H9 (cell line): ENCODE data around the gene DNAJC1. TPM values are rescaled to one million over a fixed set of nuclear protein-coding genes. Genes with fewer than 3 reads are reported as not detected.

Experiments
- DNase-seq: peaks from one replicate; pipeline ENCODE4 v3.0.0-alpha.2; 2017
- H2AFZ ChIP-seq: one replicate; pipeline ENCODE4 v1.6.1; 2013; ENCODE audit warnings: mild to moderate bottlenecking, low read length, control low read depth, moderate library complexity
- H2AK5ac ChIP-seq: 2 replicates; pipeline ENCODE4 v1.6.1; 2013; ENCODE audit warnings: low read length, control low read depth, mixed read lengths; ENCODE audit not compliant: insufficient read length
- H2BK120ac ChIP-seq: one replicate; pipeline ENCODE4 v1.6.1; 2013; ENCODE audit warnings: low read depth, mild to moderate bottlenecking, low read length, control low read depth, inconsistent platforms; ENCODE audit not compliant: poor library complexity, severe bottlenecking
- H2BK12ac ChIP-seq: 2 replicates; pipeline ENCODE4 v1.6.1; 2013; ENCODE audit warnings: low read length, control low read depth, mixed read lengths, low read depth; ENCODE audit not compliant: insufficient read length
- H2BK15ac ChIP-seq: 2 replicates; pipeline ENCODE4 v1.6.1; 2013; ENCODE audit warnings: low read depth, low read length, control low read depth
- H2BK20ac ChIP-seq: one replicate; pipeline ENCODE4 v1.6.1; 2013; ENCODE audit warnings: low read depth, mild to moderate bottlenecking, low read length, control low read depth, inconsistent platforms; ENCODE audit not compliant: poor library complexity, severe bottlenecking
- H2BK5ac ChIP-seq: 2 replicates; pipeline ENCODE4 v1.6.1; 2013; ENCODE audit warnings: low read length, control low read depth, mixed read lengths; ENCODE audit not compliant: insufficient read length
- H3K14ac ChIP-seq: 2 replicates; pipeline ENCODE4 v1.6.1; 2013; ENCODE audit warnings: low read length, control low read depth; ENCODE audit not compliant: insufficient read depth
- H3K18ac ChIP-seq: 2 replicates; pipeline ENCODE4 v1.6.1; 2013; ENCODE audit warnings: low read depth, mild to moderate bottlenecking, mixed read lengths, low read length, control low read depth; ENCODE audit not compliant: insufficient read length
- H3K23ac ChIP-seq: 2 replicates; pipeline ENCODE4 v1.6.1; 2013; ENCODE audit warnings: low read length, control low read depth, mixed read lengths, low read depth; ENCODE audit not compliant: insufficient read length
- H3K23me2 ChIP-seq: 2 replicates; pipeline ENCODE4 v1.6.1; 2013; ENCODE audit warnings: low read depth, mild to moderate bottlenecking, mixed read lengths, low read length, control low read depth; ENCODE audit not compliant: insufficient read length, poor library complexity, severe bottlenecking
- H3K27ac ChIP-seq: 2 replicates; pipeline ENCODE4 v1.5.1; 2013; ENCODE audit warnings: low read length, control low read depth, mixed read lengths, low read depth; ENCODE audit not compliant: insufficient read length
- H3K27me3 ChIP-seq: 2 replicates; pipeline ENCODE4 v1.6.1; 2013; ENCODE audit warnings: low read length, control low read depth, inconsistent platforms; ENCODE audit not compliant: insufficient read depth
- H3K4ac ChIP-seq: 2 replicates; pipeline ENCODE4 v1.6.1; 2013; ENCODE audit warnings: low read depth, mild to moderate bottlenecking, control low read depth, inconsistent platforms, low read length, moderate library complexity
- H3K4me1 ChIP-seq: 2 replicates; pipeline ENCODE4 v1.6.1; 2013; ENCODE audit warnings: low read length, control low read depth, inconsistent platforms; ENCODE audit not compliant: insufficient read depth
- H3K4me2 ChIP-seq: 2 replicates; pipeline ENCODE4 v1.6.1; 2013; ENCODE audit warnings: low read length, control low read depth, mixed read lengths; ENCODE audit not compliant: insufficient read length, insufficient read depth
- H3K56ac ChIP-seq: 2 replicates; pipeline ENCODE4 v1.6.1; 2013; ENCODE audit warnings: low read depth, mild to moderate bottlenecking, mixed read lengths, low read length, control low read depth; ENCODE audit not compliant: insufficient read length
- H3K79me1 ChIP-seq: 2 replicates; pipeline ENCODE4 v1.6.1; 2013; ENCODE audit warnings: low read depth, mild to moderate bottlenecking, moderate library complexity, low read length, control low read depth, inconsistent platforms; ENCODE audit not compliant: insufficient read depth, poor library complexity, severe bottlenecking
- H3K79me2 ChIP-seq: 2 replicates; pipeline ENCODE4 v1.6.1; 2013; ENCODE audit warnings: low read length, control low read depth, inconsistent platforms; ENCODE audit not compliant: insufficient read depth
- H3K9ac ChIP-seq: 2 replicates; pipeline ENCODE4 v1.6.1; 2013; ENCODE audit warnings: low read length, control low read depth, mixed read lengths; ENCODE audit not compliant: insufficient read length; ENCODE audit errors: extremely low read depth
- H3K9me3 ChIP-seq: one replicate; pipeline ENCODE4 v1.6.1; 2013; ENCODE audit warnings: low read depth, low read length, inconsistent platforms; ENCODE audit not compliant: control insufficient read depth
- H3T11ph ChIP-seq: one replicate; pipeline ENCODE4 v1.6.1; 2013; ENCODE audit warnings: mild to moderate bottlenecking, low read length, control low read depth, inconsistent platforms
- H4K20me1 ChIP-seq: one replicate; pipeline ENCODE4 v1.6.1; 2013; ENCODE audit not compliant: control insufficient read depth, insufficient read length, insufficient read depth
- H4K5ac ChIP-seq: 2 replicates; pipeline ENCODE4 v1.6.1; 2013; ENCODE audit warnings: low read depth, mild to moderate bottlenecking, mixed read lengths, low read length, control low read depth; ENCODE audit not compliant: insufficient read length
- H4K8ac ChIP-seq: replicated peaks from 2 replicates; pipeline ENCODE4 v1.6.1; 2013; ENCODE audit warnings: low read length, control low read depth, mixed read lengths, low read depth; ENCODE audit not compliant: insufficient read length
- H4K91ac ChIP-seq: 2 replicates; pipeline ENCODE4 v1.6.1; 2013; ENCODE audit warnings: low read depth, mild to moderate bottlenecking, moderate library complexity, mixed read lengths, low read length, control low read depth; ENCODE audit not compliant: insufficient read length
- H3K27ac Mint-ChIP-seq, 3 experiments: 2 replicates in 2 of 3; 3 replicates in 1 of 3; pipeline ENCODE4 v1.8.0; 2020 to 2021; ENCODE audit warnings: mixed read lengths in 3 of 3, mild to moderate bottlenecking in 1 of 3, moderate library complexity in 1 of 3
- H3K27me3 Mint-ChIP-seq: 2 replicates; pipeline ENCODE4 v1.8.0; 2021; ENCODE audit warnings: low read depth, mild to moderate bottlenecking, moderate library complexity, mixed read lengths
- H3K36me3 Mint-ChIP-seq, 3 experiments: 2 replicates in 2 of 3; 3 replicates in 1 of 3; pipeline ENCODE4 v1.8.0; 2020 to 2021; ENCODE audit warnings: low read depth in 3 of 3, mixed read lengths in 3 of 3; ENCODE audit not compliant: insufficient read depth in 1 of 3
- H3K4me1 Mint-ChIP-seq, 2 experiments: 2 replicates each; pipeline ENCODE4 v1.8.0; 2020; ENCODE audit warnings: mixed read lengths in 2 of 2
- H3K4me3 Mint-ChIP-seq, 2 experiments: 2 replicates in 1 of 2; 3 replicates in 1 of 2; pipeline ENCODE4 v1.8.0; 2020 to 2021; ENCODE audit warnings: mild to moderate bottlenecking in 2 of 2, mixed read lengths in 2 of 2, moderate library complexity in 1 of 2
- H3K9me3 Mint-ChIP-seq, 2 experiments: 2 replicates in 1 of 2; 3 replicates in 1 of 2; pipeline ENCODE4 v1.8.0; 2020; ENCODE audit warnings: mild to moderate bottlenecking in 2 of 2, mixed read lengths in 2 of 2, moderate library complexity in 1 of 2
- CTCF ChIP-seq: fragments of 200-600 bp; sonication (generic); conservative IDR thresholded peaks from 3 replicates; pipeline ENCODE4 v1.8.0; 2021; ENCODE audit warnings: antibody characterized with exemption, mild to moderate bottlenecking
- WGBS: extraction: QIAGEN DNeasy Blood & Tissue Kit; methylation state at CpG from one replicate; pipeline ENCODE4 v1.1.7; 2013; ENCODE audit warnings: missing lambda C conversion rate, low lambda C conversion rate, mixed read lengths; ENCODE audit not compliant: insufficient read length; ENCODE audit errors: extremely low coverage; 5-methylcytosine and 5-hydroxymethylcytosine counted together
- total RNA-seq: library from RNA; stranded (reverse); gene quantifications from 2 replicates; pipeline ENCODE4 v1.2.1, GENCODE V29; 2021

DNAJC1 gene
- total RNA-seq, 1 experiment from 2014 or later: 11.2 TPM

DNA sequence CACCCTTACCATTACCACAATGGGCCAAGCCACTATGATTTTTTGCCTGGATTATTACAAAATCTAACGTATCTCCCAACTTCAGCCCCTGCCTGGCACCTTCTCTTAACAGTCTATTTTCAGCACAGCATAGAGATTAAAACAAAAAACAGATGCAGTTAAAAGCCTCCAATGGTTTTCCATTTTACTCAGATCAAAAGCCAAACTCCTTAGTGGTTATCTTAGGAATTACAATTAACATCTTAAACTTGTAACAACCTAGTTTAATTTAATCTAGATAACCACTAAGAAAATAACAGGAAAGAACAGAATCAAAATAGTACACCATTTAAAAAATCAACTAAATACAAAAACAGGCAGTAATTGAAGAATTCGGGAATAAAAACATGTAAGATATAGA, 43.5 kb downstream of the DNAJC1 start:
- H3K27ac ChIP-seq: no peak overlapping the region
- H3T11ph ChIP-seq: no peak overlapping the region
- H4K91ac ChIP-seq: no peak overlapping the region
- 0 out of 4 replicates have a peak, but pooled peaks cover 0 to 2% of the 10 kb centered on the region in 2 experiments for H3K4me1 Mint-ChIP-seq
- H3K4me3 Mint-ChIP-seq: no peak overlapping the region
- H3K79me2 ChIP-seq: no peaks in the 10 kb centered on the region
- no peaks in the 10 kb centered on the region for H3K79me1 ChIP-seq
- H2AK5ac ChIP-seq: no peak overlapping the region
- peaks cover 3 to 5% of the 10 kb centered on the region in 2 experiments; a peak in 4 of 5 replicates for H3K9me3 Mint-ChIP-seq
- no peak overlapping the region for H3K18ac ChIP-seq
- no peaks in the 10 kb centered on the region for H3K9me3 ChIP-seq
- H3K27me3 ChIP-seq: no peaks in the 10 kb centered on the region; the same call in 1 of the 2 replicates
- H2BK15ac ChIP-seq: no peak overlapping the region
- no peak overlapping the region for H2AFZ ChIP-seq
- WGBS: no CpG with 5 or more reads among the region's 2 CpGs
- no peak overlapping the region for H4K5ac ChIP-seq
- no peak overlapping the region for H3K4ac ChIP-seq
- TF ChIP-seq CTCF: no peak; the same call in 2 of the 3 replicates
- H3K27me3 Mint-ChIP-seq: no peaks in the 10 kb centered on the region
- no peak overlapping the region for H3K14ac ChIP-seq
- no peak overlapping the region for H2BK12ac ChIP-seq
- no peaks in the 10 kb centered on the region; the same call in 1 of the 2 replicates for H3K4me1 ChIP-seq
- H3K9ac ChIP-seq: no peak overlapping the region
- no peak overlapping the region for H2BK120ac ChIP-seq
- H3K36me3 Mint-ChIP-seq: peaks cover 2 to 6% (median 3%) of the 10 kb centered on the region in 3 experiments; a peak in 5 of 7 replicates
- no peaks in the 10 kb centered on the region for H3K23me2 ChIP-seq
- no peak overlapping the region for H3K56ac ChIP-seq
- H4K20me1 ChIP-seq: no peaks in the 10 kb centered on the region
- H4K8ac ChIP-seq: no peak overlapping the region
- no peak for DNase-seq
- H2BK20ac ChIP-seq: no peak overlapping the region
- H3K27ac Mint-ChIP-seq: no peak overlapping the region
- H2BK5ac ChIP-seq: no peak overlapping the region
- no peak overlapping the region for H3K4me2 ChIP-seq
- no peak overlapping the region for H3K23ac ChIP-seq
